A549 treated with CORT108297 at 1 μM for 4 hours (cell line): ENCODE results near the gene GAPT. TPM values are rescaled to one million over a fixed set of nuclear protein-coding genes. Genes with fewer than 3 reads are reported as not detected.

ENCODE experiments used
- total RNA-seq: library from RNA; stranded (reverse); fragments of 200-300 nt; extraction: Qiagen RNA extraction; gene quantifications from 5 replicates; pipeline ENCODE4 v1.2.3, GENCODE V29; 2022

The GAPT gene
- not detected in 5 replicates for total RNA-seq

DNA sequence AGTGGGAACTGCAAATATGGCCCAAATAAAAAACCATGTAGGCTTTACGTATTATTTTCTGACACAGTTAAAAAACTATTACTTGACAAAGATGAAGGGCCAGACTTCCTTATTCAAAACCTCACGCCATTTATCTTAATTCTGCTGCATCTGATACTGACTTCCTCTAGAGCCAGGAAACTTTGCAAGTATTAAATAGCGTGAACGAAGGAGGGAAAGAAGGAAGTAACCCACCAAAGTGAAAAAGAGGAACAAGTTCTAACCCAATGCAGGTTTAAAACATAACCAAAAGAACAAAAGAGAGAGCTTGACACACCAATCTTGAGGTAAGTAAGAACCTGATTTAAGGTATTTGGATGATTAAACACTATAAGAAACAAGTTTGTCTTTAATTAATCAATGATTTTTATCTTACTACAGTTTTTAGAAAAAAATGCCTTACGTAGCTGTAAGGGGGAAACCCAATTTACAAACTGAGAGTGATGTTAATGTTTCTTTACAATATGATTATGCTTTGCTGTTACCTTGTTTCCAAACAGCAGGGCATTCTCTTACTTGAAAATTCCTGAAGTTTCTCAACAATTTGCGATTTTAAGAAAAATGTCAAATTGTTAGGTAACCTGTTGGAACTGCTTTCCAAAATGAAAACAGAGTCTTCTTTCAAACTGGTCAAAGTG is at the start of gene GAPT:
TSS of gene GAPT (plus strand) at position 220 of the 677 bp plus-strand sequence. CDS start 3,102 bp downstream, outside the sequence.

DNA sequence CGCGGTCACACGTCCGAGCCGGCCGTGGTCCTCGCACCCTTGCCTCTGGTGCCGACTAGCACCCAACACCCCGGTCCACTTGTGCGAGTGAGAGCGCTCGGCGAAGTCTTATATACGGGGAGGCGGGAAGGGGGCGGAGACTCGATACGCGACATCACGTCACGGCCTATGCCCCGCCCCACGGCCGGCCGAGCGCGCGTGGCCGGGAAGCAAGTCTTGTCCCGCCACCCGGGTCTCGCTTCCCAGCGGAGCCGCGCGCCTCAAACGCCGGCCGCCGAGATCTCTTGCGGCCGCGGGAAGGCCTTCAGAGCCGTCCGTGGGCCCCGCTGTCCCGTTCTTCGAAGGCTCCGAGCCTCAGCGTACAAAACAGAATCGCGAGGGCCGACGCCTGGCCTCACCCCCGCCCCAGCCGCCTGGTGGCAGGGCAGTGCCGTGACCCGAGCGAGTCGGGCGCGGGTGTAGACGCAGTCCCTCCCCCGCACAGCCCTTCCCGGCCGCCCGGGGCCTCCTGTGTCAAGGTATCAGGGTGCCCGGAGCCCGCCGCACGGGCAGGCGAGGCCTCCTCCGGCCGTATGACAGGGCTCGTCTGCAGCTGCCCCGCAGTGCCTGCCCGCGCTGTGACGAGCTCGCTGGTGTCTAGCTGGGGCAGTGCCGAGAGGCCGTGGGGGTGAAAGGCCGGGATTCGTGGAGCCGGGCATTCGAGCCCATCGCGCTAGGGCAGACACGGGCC is 31.1 kb upstream of the GAPT start, which contains the start of gene PLK2:
TSS of gene PLK2 (minus strand) at position 85 of the 730 bp plus-strand sequence. CDS start 127 bp downstream, outside the sequence.

Other genes with a start within 250 kb of the GAPT start
- gene PLK2, start 31.3 kb upstream of the GAPT start, total RNA-seq: 74.5 to 83.3 TPM (median 78.4 TPM) in 5 replicates
- not detected in 5 replicates for gene RAB3C, start 91.6 kb downstream of the GAPT start, total RNA-seq